Esophagus squamous epithelium (tissue), 4 donors: ENCODE results near the gene DHRS7C. TPM values are rescaled to one million over a fixed set of nuclear protein-coding genes. Genes with fewer than 3 reads are reported as not detected.

Source experiments
- total RNA-seq, 4 donors: library from RNA; depleted of rRNA; stranded (reverse); fragments of >200 nt; gene quantifications; one replicate each; pipeline ENCODE4 v1.1.0, GENCODE V29; 2016

Gene DHRS7C
- total RNA-seq, 4 donors from 2014 or later, result not detected

Other genes starting within 250 kb of the DHRS7C start
- 10 to 100 TPM; 31.8 to 66.4 (median 46.5) TPM for gene STX8, start 215.8 kb downstream of the DHRS7C start, total RNA-seq
- gene CFAP52, start 214.9 kb downstream of the DHRS7C start, total RNA-seq, result not detected
- gene USP43, start 146.1 kb downstream of the DHRS7C start, total RNA-seq, result 10 to 100 TPM in 2 of 4 donors, 1 to 10 TPM in 2; 4.7 to 13.8 (median 10.1) TPM
- not detected for gene GSG1L2, start 30.5 kb upstream of the DHRS7C start, total RNA-seq
- under 1 TPM in 3 of 4 donors, not detected in 1; 0.21 to 0.95 (median 0.31) TPM for gene GLP2R, start 34.3 kb upstream of the DHRS7C start, total RNA-seq
- gene RCVRN, start 113.7 kb upstream of the DHRS7C start, total RNA-seq, result not detected